ENCODE measurements around the gene MYZAP. TPM values are rescaled to one million over a fixed set of nuclear protein-coding genes. Genes with fewer than 3 reads are reported as not detected.

Gene MYZAP
- total and polyA plus RNA-seq, 9 of the 15 experiments (the other 6 are each of a cell fraction or from before 2014, with no cell fraction given) = 0.03 TPM; not detected in 8

GRCh38 chr15:57582090-57582489, 9.6 kb upstream of the MYZAP start:
- POLR2A ChIA-PET = no interaction called here
- H3K4me3 ChIP-seq = no peak overlapping the region

More at GRCh38 chr15:57582090-57582489, 9.6 kb upstream of the MYZAP start:
- H3K9me1 ChIP-seq (ENCODE audit: control insufficient read depth, insufficient read depth, low read length) = no peaks in the 10 kb centered on the region
- DNase-seq (ENCODE audit: extremely low read depth in 1 of 4, low spot score in 3 of 4) (no peak), ATAC-seq (no peak), FAIRE-seq (no peak)
- 0% methylated on average over 1 of the region's 1 CpG for WGBS (ENCODE audit: insufficient coverage, low coverage, missing lambda C conversion rate)
- intact Hi-C loops (cut with micrococcal nuclease) = no loop called here
- no peaks in the 10 kb centered on the region for H3K79me2 ChIP-seq (ENCODE audit: control insufficient read depth, insufficient read depth, low read length)
- TF ChIP-seq TAL1 (IDR thresholded peaks at IDR 0.05) (no peak), ZNF347 (CRISPR knock-in tag; IDR thresholded peaks at IDR 0.05; ENCODE audit: low read depth) (no peak), NFYB (IDR thresholded peaks at IDR 0.05; ENCODE audit: extremely low read depth, insufficient read length) (no peak), ZNF436 (CRISPR knock-in tag; IDR thresholded peaks at IDR 0.05) (no peak), FOSL1 (tag; conservative IDR thresholded peaks at IDR 0.05) (no peak), SIN3A (IDR thresholded peaks at IDR 0.05; ENCODE audit: borderline replicate concordance in 2 of 2, control insufficient read depth in 1 of 2, low read depth in 2 of 2, low read length in 2 of 2) (no peak), ZBTB17 (CRISPR knock-in tag; IDR thresholded peaks at IDR 0.05) (no peak), PML (IDR thresholded peaks at IDR 0.05; ENCODE audit: low read length) (no peak), ELK1 (CRISPR knock-in tag; IDR thresholded peaks at IDR 0.05) (no peak), ZC3H4 (CRISPR knock-in tag; IDR thresholded peaks at IDR 0.05; ENCODE audit: borderline replicate concordance) (no peak), MYNN (IDR thresholded peaks at IDR 0.05) (no peak), MYNN (CRISPR knock-in tag; IDR thresholded peaks at IDR 0.05) (no peak), ERF (CRISPR knock-in tag; IDR thresholded peaks at IDR 0.05) (no peak), DACH1 (IDR thresholded peaks at IDR 0.05; ENCODE audit: partially characterized antibody) (no peak), CEBPG (CRISPR knock-in tag; IDR thresholded peaks at IDR 0.05) (no peak), CEBPG (tag; conservative IDR thresholded peaks at IDR 0.05 in 1 of 2, IDR thresholded peaks at IDR 0.05 in 1 of 2) (no peak), ZNF778 (CRISPR knock-in tag; IDR thresholded peaks at IDR 0.05) (no peak), BDP1 (IDR thresholded peaks at IDR 0.05; ENCODE audit: insufficient read depth, insufficient read length) (no peak)
- TF ChIP-seq, protein P1, sequence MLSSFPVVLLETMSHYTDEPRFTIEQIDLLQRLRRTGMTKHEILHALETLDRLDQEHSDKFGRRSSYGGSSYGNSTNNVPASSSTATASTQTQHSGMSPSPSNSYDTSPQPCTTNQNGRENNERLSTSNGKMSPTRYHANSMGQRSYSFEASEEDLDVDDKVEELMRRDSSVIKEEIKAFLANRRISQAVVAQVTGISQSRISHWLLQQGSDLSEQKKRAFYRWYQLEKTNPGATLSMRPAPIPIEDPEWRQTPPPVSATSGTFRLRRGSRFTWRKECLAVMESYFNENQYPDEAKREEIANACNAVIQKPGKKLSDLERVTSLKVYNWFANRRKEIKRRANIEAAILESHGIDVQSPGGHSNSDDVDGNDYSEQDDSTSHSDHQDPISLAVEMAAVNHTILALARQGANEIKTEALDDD (IDR thresholded peaks at IDR 0.05) = no peak
- no peak overlapping the region for H3K9ac ChIP-seq (ENCODE audit: insufficient read depth in 1 of 2, low read depth in 2 of 2, low read length in 2 of 2)
- no peak overlapping the region for H2AFZ ChIP-seq (ENCODE audit: low read depth, low read length)
- H3K4me2 ChIP-seq (ENCODE audit: insufficient read depth, low read length) = no peak overlapping the region
- no peaks in the 10 kb centered on the region for H3K4me1 ChIP-seq (replicated peaks in 1 of 2; ENCODE audit: control insufficient read depth in 2 of 2, insufficient read depth in 2 of 2, low read length in 2 of 2)
- no peaks in the 10 kb centered on the region for H3K9me3 ChIP-seq (replicated peaks; ENCODE audit: control insufficient read depth, insufficient read depth, low read depth, low read length)
- H3K27ac ChIP-seq (ENCODE audit: extremely low read depth, low read depth, low read length) = no peak overlapping the region
- no TSS peak for BruUV-seq (replicated peaks)
- in situ Hi-C loops (cut with MboI) = no loop called here
- CTCF ChIA-PET (ENCODE audit: low intra/inter-chr PET ratio) = no interaction called here
- H4K20me1 ChIP-seq (replicated peaks; ENCODE audit: control insufficient read depth, insufficient read depth, low read length) = no peaks in the 10 kb centered on the region
- H3K27me3 ChIP-seq (ENCODE audit: control insufficient read depth in 2 of 2, insufficient read depth in 2 of 2, low read length in 2 of 2) = peaks cover 0 to 19% of the 10 kb centered on the region in 2 experiments; a peak in 4 of 5 replicates
- H3K36me3 ChIP-seq (ENCODE audit: control insufficient read depth, insufficient read depth, low read length) = no peaks in the 10 kb centered on the region
